ACC112 (cell line): ENCODE data around the gene DCP1B.

Experiments used
- H2AFZ ChIP-seq: fragments of 200-600 bp; sonication (generic); one replicate; pipeline ENCODE4 v1.6.0; 2017; ENCODE audit warnings: antibody characterized with exemption, low read length; ENCODE audit not compliant: unreplicated experiment
- H3K27ac ChIP-seq: fragments of 200-600 bp; sonication (generic); 2 replicates; pipeline ENCODE4 v1.5.1; 2014; ENCODE audit warnings: low read depth, mild to moderate bottlenecking, antibody characterized with exemption, low read length, moderate library complexity
- H3K27me3 ChIP-seq: fragments of 200-600 bp; sonication (generic); 2 replicates; pipeline ENCODE4 v1.6.1; 2014; ENCODE audit warnings: mild to moderate bottlenecking, antibody characterized with exemption, low read length, moderate library complexity, mixed read lengths; ENCODE audit not compliant: insufficient read depth
- H3K36me3 ChIP-seq: fragments of 200-600 bp; sonication (generic); 2 replicates; pipeline ENCODE4 v1.6.1; 2016; ENCODE audit warnings: mild to moderate bottlenecking, antibody characterized with exemption, low read length, moderate library complexity, mixed read lengths; ENCODE audit not compliant: insufficient read depth
- H3K4me1 ChIP-seq: fragments of 200-600 bp; sonication (generic); one replicate; pipeline ENCODE4 v1.6.1; 2016; ENCODE audit warnings: low read length, mixed read lengths; ENCODE audit not compliant: insufficient read depth, unreplicated experiment, control insufficient read depth
- H3K4me3 ChIP-seq: fragments of 200-600 bp; sonication (generic); 2 replicates; pipeline ENCODE4 v1.5.1; 2014; ENCODE audit warnings: mild to moderate bottlenecking, low read depth, low read length
- H3K79me2 ChIP-seq: fragments of 200-600 bp; sonication (generic); one replicate; pipeline ENCODE4 v1.6.0; 2016; ENCODE audit warnings: low read length; ENCODE audit not compliant: control insufficient read depth, unreplicated experiment, insufficient read depth

The DCP1B gene

GRCh38 chr12:2039034-2039433 is 34.8 kb upstream of the DCP1B start:
- no peak overlapping the region for H3K4me3 ChIP-seq
- no peaks in the 10 kb centered on the region for H3K79me2 ChIP-seq
- no peaks in the 10 kb centered on the region for H3K36me3 ChIP-seq
- H3K4me1 ChIP-seq = peaks cover 5% of the 10 kb centered on the region
- peaks cover 68% of the 10 kb centered on the region for H3K27me3 ChIP-seq
- no peak overlapping the region for H2AFZ ChIP-seq
- H3K27ac ChIP-seq = no peak overlapping the region

GRCh38 chr12:2035431-2036055 is 31.3 kb upstream of the DCP1B start:
- H2AFZ ChIP-seq = peak overlapping the region; percentile 68
- peaks cover 83% of the 10 kb centered on the region for H3K27me3 ChIP-seq
- peak overlapping the region; percentile 73 for H3K4me3 ChIP-seq
- H3K27ac ChIP-seq = no peak overlapping the region
- H3K36me3 ChIP-seq = no peaks in the 10 kb centered on the region
- no peaks in the 10 kb centered on the region for H3K79me2 ChIP-seq
- peaks cover 5% of the 10 kb centered on the region for H3K4me1 ChIP-seq

- no peaks in the 10 kb centered on the region for H3K79me2 ChIP-seq
- peak overlapping the region; percentile 73 for H3K4me3 ChIP-seq
- no peak overlapping the region for H3K27ac ChIP-seq
- H2AFZ ChIP-seq = peak overlapping the region; percentile 68
- H3K27me3 ChIP-seq = peaks cover 83% of the 10 kb centered on the region
- no peaks in the 10 kb centered on the region for H3K36me3 ChIP-seq
- peaks cover 5% of the 10 kb centered on the region for H3K4me1 ChIP-seq
Observed at GRCh38 chr12:2034633-2035430, 30.6 kb upstream of the DCP1B start.

GRCh38 chr12:2032506-2032905 is 28.2 kb upstream of the DCP1B start:
- H3K27ac ChIP-seq = no peak overlapping the region
- H3K79me2 ChIP-seq = no peaks in the 10 kb centered on the region
- peaks cover 83% of the 10 kb centered on the region for H3K27me3 ChIP-seq
- H3K4me3 ChIP-seq = no peak overlapping the region
- H3K4me1 ChIP-seq = peaks cover 5% of the 10 kb centered on the region
- no peak overlapping the region for H2AFZ ChIP-seq
- no peaks in the 10 kb centered on the region for H3K36me3 ChIP-seq

- H3K27me3 ChIP-seq = peaks cover 94% of the 10 kb centered on the region
Observed at GRCh38 chr12:2029851-2030250, 25.6 kb upstream of the DCP1B start.

GRCh38 chr12:2027351-2027750 is 23.1 kb upstream of the DCP1B start:
- Histone ChIP-seq H3K27me3 (peaks cover 99% of the 10 kb centered on the region), H2AFZ (no peak overlapping the region), H3K79me2 (no peaks in the 10 kb centered on the region), H3K4me1 (no peaks in the 10 kb centered on the region), H3K27ac (no peak overlapping the region), H3K4me3 (no peak overlapping the region), H3K36me3 (no peaks in the 10 kb centered on the region)

More at GRCh38 chr12:2029851-2030250, 25.6 kb upstream of the DCP1B start:
- no peak overlapping the region for H2AFZ ChIP-seq
- no peaks in the 10 kb centered on the region for H3K79me2 ChIP-seq
- H3K4me3 ChIP-seq = no peak overlapping the region
- no peak overlapping the region for H3K27ac ChIP-seq
- no peaks in the 10 kb centered on the region for H3K36me3 ChIP-seq
- H3K4me1 ChIP-seq = no peaks in the 10 kb centered on the region

- Histone ChIP-seq H2AFZ (no peak overlapping the region), H3K4me1 (no peaks in the 10 kb centered on the region), H3K4me3 (no peak overlapping the region), H3K36me3 (no peaks in the 10 kb centered on the region), H3K79me2 (no peaks in the 10 kb centered on the region), H3K27me3 (peaks cover 91% of the 10 kb centered on the region), H3K27ac (no peak overlapping the region)
Observed at GRCh38 chr12:2023365-2023764, 19.1 kb upstream of the DCP1B start.

GRCh38 chr12:2020511-2020910 is 16.3 kb upstream of the DCP1B start:
- Histone ChIP-seq H3K27me3 (peaks cover 62% of the 10 kb centered on the region), H3K27ac (no peak overlapping the region), H3K79me2 (no peaks in the 10 kb centered on the region), H3K4me3 (no peak overlapping the region), H3K4me1 (no peaks in the 10 kb centered on the region), H3K36me3 (no peaks in the 10 kb centered on the region), H2AFZ (no peak overlapping the region)

- Histone ChIP-seq H3K79me2 (no peaks in the 10 kb centered on the region), H3K36me3 (no peaks in the 10 kb centered on the region), H3K4me1 (no peaks in the 10 kb centered on the region), H3K4me3 (no peak overlapping the region), H2AFZ (no peak overlapping the region), H3K27ac (no peak overlapping the region), H3K27me3 (peaks cover 49% of the 10 kb centered on the region)
Observed at GRCh38 chr12:2019126-2019525, 14.9 kb upstream of the DCP1B start.

GRCh38 chr12:2018391-2018790 is 14.1 kb upstream of the DCP1B start:
- H3K4me1 ChIP-seq = no peaks in the 10 kb centered on the region
- H3K79me2 ChIP-seq = no peaks in the 10 kb centered on the region
- no peak overlapping the region for H2AFZ ChIP-seq
- no peak overlapping the region for H3K27ac ChIP-seq
- H3K4me3 ChIP-seq = no peak overlapping the region
- H3K27me3 ChIP-seq = peaks cover 42% of the 10 kb centered on the region
- H3K36me3 ChIP-seq = no peaks in the 10 kb centered on the region
